Kidney capillary endothelial cell (primary cell): Measurements from ENCODE around the gene SMG9.

ENCODE experiments used
- DNase-seq: peaks from one replicate; pipeline ENCODE4 v3.0.0-alpha.2; 2018; ENCODE audit warnings: low spot score

Gene SMG9

GRCh38 chr19:43721469-43722048 is 33.2 kb downstream of the SMG9 start:
- no peak for DNase-seq

- no peak for DNase-seq
Observed at GRCh38 chr19:43720936-43721335, 33.8 kb downstream of the SMG9 start.

GRCh38 chr19:43719918-43720317 is 34.8 kb downstream of the SMG9 start:
- DNase-seq, result no peak

GRCh38 chr19:43719378-43719868 is 35.3 kb downstream of the SMG9 start:
- no peak for DNase-seq

- DNase-seq, result no peak
Observed at GRCh38 chr19:43718627-43719377, 36.0 kb downstream of the SMG9 start.

- no peak for DNase-seq
Observed at GRCh38 chr19:43715776-43716175, 39.0 kb downstream of the SMG9 start, which contains the start of gene IRGC. IRGC (plus strand) TSS chr19:43716076; CDS start chr19:43718559, 2,483 bp downstream.

GRCh38 chr19:43713208-43713607 is 41.6 kb downstream of the SMG9 start:
- no peak for DNase-seq

GRCh38 chr19:43711751-43712355 is 42.9 kb downstream of the SMG9 start:
- no peak for DNase-seq

- no peak for DNase-seq
Observed at GRCh38 chr19:43708716-43709115, 46.0 kb downstream of the SMG9 start.

- no peak for DNase-seq
Observed at GRCh38 chr19:43707158-43707712, 47.5 kb downstream of the SMG9 start.

GRCh38 chr19:43705729-43706128 is 49.0 kb downstream of the SMG9 start:
- no peak for DNase-seq

GRCh38 chr19:43704002-43704705 is 50.6 kb downstream of the SMG9 start:
- DNase-seq, result peak; percentile 33

- no peak for DNase-seq
Observed at GRCh38 chr19:43700395-43701000, 54.3 kb downstream of the SMG9 start.

GRCh38 chr19:43699506-43700394 is 55.0 kb downstream of the SMG9 start:
- DNase-seq, result peak; percentile 26

- no peak for DNase-seq
Observed at GRCh38 chr19:43697295-43697694, 57.5 kb downstream of the SMG9 start.

- no peak for DNase-seq
Observed at GRCh38 chr19:43695985-43696704, 58.6 kb downstream of the SMG9 start.

GRCh38 chr19:43694553-43694952 is 60.2 kb downstream of the SMG9 start:
- DNase-seq, result no peak

- DNase-seq, result no peak
Observed at GRCh38 chr19:43692877-43693276, 61.9 kb downstream of the SMG9 start.

- no peak for DNase-seq
Observed at GRCh38 chr19:43692385-43692784, 62.4 kb downstream of the SMG9 start.

GRCh38 chr19:43691755-43692154 is 63.0 kb downstream of the SMG9 start:
- DNase-seq, result no peak
